AG04449 (cell line): ENCODE results near the gene DPM1.

ENCODE experiments used
- CTCF ChIA-PET: fragments of 350-600 bp; formaldehyde crosslinking; extraction: SDS; loops from one replicate; lab custom pipeline; 2021; ENCODE audit warnings: antibody characterized with exemption; lab: Yijun Ruan, JAX
- POLR2A ChIA-PET: fragments of 400-600, 350-600 bp; formaldehyde crosslinking; extraction: SDS; loops from one replicate; lab custom pipeline; 2020; ENCODE audit warnings: antibody characterized with exemption, inconsistent platforms; lab: Yijun Ruan, JAX
- DNase-seq: peaks from one replicate; pipeline ENCODE4 v3.0.0-alpha.2; 2010; ENCODE audit warnings: low read depth, low spot score
- H3K4me3 ChIP-seq: 2 replicates; pipeline ENCODE4 v1.5.1; 2011; ENCODE audit warnings: low read depth, mild to moderate bottlenecking, control low read depth, low read length
- TF ChIP-seq, protein P1 (sequence below): IDR thresholded peaks from one replicate; pipeline ENCODE4 v1.5.1; 2011; ENCODE audit warnings: mild to moderate bottlenecking, moderate library complexity, low read length, control low read depth, inconsistent platforms; ENCODE audit not compliant: insufficient read depth; ENCODE audit errors: missing control alignments

DPM1 gene

DNA sequence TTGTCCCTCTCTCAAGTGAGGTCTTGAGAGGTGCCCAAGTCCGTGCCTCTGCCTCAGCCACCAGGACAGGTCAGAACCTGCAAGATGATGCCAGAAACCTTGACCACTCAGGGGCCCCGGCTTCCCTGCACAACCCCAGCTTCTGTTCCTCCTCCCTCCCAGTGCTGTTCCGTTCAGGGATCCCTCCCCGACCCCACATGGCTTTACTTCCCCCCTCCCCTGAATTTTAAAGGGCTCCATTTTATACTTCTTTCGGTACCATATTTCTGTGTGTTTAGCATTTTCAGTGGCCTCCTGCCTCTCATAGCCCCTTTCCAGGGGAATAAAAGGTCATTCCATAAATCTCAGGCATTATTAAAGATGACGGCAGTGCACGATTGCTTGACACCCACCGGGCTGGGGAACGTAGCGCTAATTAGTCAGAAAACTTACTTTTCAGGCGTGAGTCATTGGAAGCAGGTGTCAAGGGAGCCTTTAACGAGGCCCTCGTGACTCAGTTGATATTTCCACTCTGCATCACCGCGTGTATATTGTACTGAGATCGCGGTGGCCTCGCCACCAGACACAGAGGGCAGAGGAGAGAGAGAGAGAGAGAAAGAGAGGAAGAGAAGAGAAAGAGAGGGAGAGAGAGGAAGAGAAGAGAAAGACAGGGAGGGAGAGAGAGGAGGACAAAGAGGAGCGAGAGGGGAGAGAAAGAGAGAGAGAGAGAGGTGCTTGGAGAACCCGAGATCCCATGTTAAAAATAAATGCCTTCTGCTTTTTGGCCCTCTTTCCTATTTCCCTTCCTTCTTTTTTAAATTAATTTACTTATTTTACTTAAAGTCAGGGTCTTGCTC is 43.3 kb upstream of the DPM1 start:
- TF ChIP-seq, protein P1, sequence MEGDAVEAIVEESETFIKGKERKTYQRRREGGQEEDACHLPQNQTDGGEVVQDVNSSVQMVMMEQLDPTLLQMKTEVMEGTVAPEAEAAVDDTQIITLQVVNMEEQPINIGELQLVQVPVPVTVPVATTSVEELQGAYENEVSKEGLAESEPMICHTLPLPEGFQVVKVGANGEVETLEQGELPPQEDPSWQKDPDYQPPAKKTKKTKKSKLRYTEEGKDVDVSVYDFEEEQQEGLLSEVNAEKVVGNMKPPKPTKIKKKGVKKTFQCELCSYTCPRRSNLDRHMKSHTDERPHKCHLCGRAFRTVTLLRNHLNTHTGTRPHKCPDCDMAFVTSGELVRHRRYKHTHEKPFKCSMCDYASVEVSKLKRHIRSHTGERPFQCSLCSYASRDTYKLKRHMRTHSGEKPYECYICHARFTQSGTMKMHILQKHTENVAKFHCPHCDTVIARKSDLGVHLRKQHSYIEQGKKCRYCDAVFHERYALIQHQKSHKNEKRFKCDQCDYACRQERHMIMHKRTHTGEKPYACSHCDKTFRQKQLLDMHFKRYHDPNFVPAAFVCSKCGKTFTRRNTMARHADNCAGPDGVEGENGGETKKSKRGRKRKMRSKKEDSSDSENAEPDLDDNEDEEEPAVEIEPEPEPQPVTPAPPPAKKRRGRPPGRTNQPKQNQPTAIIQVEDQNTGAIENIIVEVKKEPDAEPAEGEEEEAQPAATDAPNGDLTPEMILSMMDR, result no peak
- CTCF ChIA-PET, result interaction anchor here (0.7 to 6.2 kb wide), 11 partner anchors 9 to 306 kb away, joined by 3 to 69 read pairs (median 6); no protein-coding TSS in a partner anchor
- no peak overlapping the region for H3K4me3 ChIP-seq
- POLR2A ChIA-PET, result no interaction called here
- DNase-seq, result no peak

DNA sequence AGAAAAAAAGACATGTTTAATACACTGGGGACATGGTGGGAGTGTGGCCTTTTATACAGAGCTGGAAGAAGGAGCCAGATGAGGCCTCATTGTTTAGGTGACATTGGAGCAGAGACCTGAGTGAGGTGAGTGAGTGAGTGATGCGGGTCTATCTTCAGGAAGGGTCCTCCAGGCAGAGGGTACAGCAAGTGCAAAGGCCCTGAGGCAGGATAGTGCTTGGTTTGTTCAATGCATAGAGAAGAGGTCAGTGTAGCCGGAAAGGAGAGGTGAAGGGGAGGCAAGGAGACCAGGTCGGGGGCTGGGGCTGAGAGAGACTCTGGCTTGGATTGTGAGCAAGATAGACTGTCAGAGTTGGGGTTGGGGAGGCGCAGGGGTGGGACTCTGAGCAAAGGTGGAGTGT is 41.0 kb upstream of the DPM1 start:
- CTCF ChIA-PET, result interaction anchor here (1.6 to 4.5 kb wide), 4 partner anchors 12 to 311 kb away, joined by 3 to 38 read pairs (median 10); no protein-coding TSS in a partner anchor
- DNase-seq, result no peak
- POLR2A ChIA-PET, result no interaction called here
- H3K4me3 ChIP-seq, result no peak overlapping the region
- TF ChIP-seq, protein P1, result no peak

DNA sequence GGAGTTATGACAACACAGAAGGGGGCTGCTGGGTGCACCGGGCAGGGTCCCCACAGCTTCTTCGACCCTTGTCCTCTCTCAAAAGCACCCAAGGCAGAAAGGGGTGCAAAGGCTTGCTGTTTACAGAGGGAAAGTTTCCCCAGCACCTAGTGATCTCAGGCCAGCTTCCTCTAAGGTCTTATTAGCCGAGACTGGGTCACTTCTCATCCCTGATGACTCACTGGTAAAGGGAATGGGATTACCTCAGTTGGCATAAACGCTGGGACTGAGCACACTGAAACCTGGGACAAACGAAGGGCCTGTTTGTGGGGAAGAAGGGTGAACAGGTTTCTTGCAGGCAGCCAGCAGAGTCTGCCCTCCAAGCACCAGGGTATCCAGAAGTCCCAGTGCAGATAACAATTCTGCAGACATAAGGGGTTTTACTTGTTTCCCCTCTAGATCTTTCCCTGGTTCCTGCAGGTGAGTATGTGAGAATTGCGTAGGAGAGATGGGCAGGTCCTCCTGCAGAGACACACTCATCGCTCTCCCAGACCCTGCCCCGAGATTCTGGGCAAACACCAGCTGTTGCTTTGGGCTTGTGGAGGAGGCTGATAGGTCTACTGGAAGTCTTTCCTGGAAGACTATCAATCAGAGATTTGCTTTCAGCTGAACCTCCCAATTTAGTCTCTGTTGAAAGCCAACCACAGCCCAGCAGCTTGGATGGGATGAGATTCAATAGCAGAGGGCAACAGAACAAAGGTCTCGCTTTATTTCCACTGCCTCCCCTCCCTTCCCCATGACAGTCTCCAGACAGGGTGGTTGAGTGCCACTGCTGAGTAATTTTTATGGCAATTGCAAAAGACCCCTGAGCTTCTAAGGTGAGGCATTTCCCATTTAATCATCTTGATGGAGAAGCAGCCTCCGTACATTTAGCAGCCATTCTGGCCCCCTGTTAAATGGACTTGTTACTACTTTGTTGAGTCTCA is 38.9 kb upstream of the DPM1 start:
- H3K4me3 ChIP-seq, result no peak overlapping the region
- CTCF ChIA-PET, result interaction anchor here (1.0 to 14.1 kb wide), 13 partner anchors 9 to 598 kb away, joined by 3 to 161 read pairs (median 10); no protein-coding TSS in a partner anchor
- TF ChIP-seq, protein P1, result no peak
- POLR2A ChIA-PET, result no interaction called here
- no peak for DNase-seq

DNA sequence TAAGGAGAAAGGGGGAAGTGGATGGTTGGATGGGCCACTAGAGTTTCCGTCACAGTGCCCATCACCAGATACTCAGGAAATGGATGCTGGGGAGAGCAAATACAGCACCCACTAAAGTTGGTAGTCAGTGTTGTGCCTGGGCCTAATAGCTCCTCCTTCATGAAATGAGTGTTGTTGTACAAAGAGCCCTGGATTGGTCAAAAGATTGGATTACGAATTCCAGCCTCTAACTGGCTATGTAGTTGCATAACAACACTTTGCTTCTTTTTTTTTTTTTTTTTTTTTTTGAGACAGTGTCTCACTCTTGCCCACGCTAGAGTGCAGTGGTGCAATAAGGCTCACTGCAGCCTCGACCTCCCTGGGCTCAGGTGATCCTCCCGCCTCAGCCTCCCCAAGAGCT is 37.2 kb upstream of the DPM1 start:
- TF ChIP-seq, protein P1, result no peak
- ChIA-PET POLR2A (no interaction called here), CTCF (interaction anchor here (1.3 to 14.1 kb wide), 8 partner anchors 8 to 330 kb away, joined by 3 to 161 read pairs (median 18); no protein-coding TSS in a partner anchor)
- no peak for DNase-seq
- no peak overlapping the region for H3K4me3 ChIP-seq

DNA sequence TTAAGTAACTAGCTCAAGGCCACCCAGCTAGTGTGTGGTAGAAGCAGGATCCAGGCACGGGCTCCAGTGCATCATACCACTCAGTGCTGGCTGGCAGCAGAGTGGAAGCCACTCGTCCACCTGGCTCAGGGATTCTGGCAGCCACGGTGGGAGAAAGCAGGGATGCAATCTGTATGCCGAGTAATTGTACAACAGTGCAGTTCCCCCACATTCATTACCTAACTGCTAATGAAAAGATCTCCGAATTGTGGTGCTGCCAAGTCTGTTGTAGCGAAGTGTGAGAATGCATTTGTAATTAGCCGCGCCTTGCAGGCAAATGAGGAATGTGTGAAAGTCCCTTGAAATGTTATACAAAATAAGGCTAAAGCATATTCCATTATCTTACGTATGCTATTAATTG is 35.5 kb upstream of the DPM1 start:
- DNase-seq, result no peak
- TF ChIP-seq, protein P1, result no peak
- no peak overlapping the region for H3K4me3 ChIP-seq
- ChIA-PET CTCF (interaction anchor here (0.7 to 14.9 kb wide), 19 partner anchors 11 to 629 kb away, joined by 3 to 626 read pairs (median 6); partner anchors contain the start of gene BCAS4), POLR2A (no interaction called here)
